Measurements from ENCODE around the gene C1orf53.

- TF ChIP-seq CTCF (conservative IDR thresholded peaks at IDR 0.05; ENCODE audit: low read length) (no peak), EZH2phosphoT487 (IDR thresholded peaks at IDR 0.05; ENCODE audit: borderline replicate concordance, low read depth, low read length) (no peak)
Measured at GRCh38 chr1:197955486-197956394, 53.3 kb downstream of the C1orf53 start.

Data from OCI-LY7 (cell line).